Panc1 (cell line): ENCODE data around the gene HNRNPAB.

Source experiments
- POLR2AphosphoS5 ChIP-seq: IDR thresholded peaks from 2 replicates; pipeline ENCODE4 v1.6.1; 2012; ENCODE audit warnings: mild to moderate bottlenecking, low read depth, low read length, moderate library complexity
- SIN3A ChIP-seq: IDR thresholded peaks from 2 replicates; pipeline ENCODE4 v1.6.1; 2012; ENCODE audit warnings: low read depth, mild to moderate bottlenecking, low read length, moderate library complexity, borderline replicate concordance; ENCODE audit not compliant: insufficient read depth
- TF ChIP-seq, protein P1 (sequence below): fragments of 450-650 bp; IDR thresholded peaks from 2 replicates; pipeline ENCODE4 v1.5.1; 2017; ENCODE audit warnings: mild to moderate bottlenecking
- TF ChIP-seq, protein P2 (sequence below), 2 experiments: IDR thresholded peaks; 2 replicates each; pipeline ENCODE4 v1.6.1; 2011 to 2012; ENCODE audit warnings: low read depth in 2 of 2, control low read depth in 1 of 2, low read length in 1 of 2, mild to moderate bottlenecking in 1 of 2, moderate library complexity in 1 of 2; ENCODE audit not compliant: insufficient read depth in 1 of 2

DNA sequence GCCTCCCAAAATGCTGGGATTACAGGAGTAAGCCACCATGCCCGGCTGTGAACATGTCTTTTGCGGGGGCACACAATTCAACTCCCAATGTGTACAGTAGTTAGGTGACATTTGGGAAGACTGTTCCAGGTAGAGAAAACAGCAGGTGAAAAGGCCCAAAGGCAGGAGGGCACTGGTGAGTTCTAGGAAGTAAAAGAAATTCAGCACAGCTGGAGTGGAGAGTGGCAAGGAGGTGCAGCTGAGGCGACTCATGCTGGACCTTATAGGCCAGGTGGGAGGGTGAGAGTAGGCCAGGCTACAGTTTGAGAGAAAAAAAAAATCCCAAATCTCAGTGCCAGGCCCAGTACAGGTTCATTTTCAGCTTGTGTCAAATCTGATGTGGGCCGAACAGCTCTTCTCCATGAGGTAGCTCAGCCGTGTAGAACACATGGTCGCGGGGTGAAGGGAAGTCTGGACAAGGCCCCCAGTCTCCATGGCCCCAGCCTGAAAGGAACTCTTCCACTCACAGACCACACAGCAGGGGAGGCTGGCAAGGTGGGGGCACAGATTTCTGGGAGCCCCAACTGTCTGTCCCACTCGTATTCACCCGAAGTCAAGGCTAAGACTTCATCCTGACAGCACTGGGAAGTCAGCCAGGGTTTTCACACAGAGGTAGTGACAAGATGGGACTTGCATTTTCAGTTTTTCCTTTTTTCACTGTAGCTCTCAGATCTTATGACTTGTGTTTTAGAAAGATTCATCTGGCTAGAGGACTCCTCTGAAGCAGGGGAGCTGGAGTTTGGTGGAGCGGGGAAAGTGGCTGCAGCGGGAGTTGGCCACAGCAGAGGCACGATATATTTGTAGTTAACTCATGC lies 4.5 kb upstream of the HNRNPAB start:
- TF ChIP-seq, protein P1, sequence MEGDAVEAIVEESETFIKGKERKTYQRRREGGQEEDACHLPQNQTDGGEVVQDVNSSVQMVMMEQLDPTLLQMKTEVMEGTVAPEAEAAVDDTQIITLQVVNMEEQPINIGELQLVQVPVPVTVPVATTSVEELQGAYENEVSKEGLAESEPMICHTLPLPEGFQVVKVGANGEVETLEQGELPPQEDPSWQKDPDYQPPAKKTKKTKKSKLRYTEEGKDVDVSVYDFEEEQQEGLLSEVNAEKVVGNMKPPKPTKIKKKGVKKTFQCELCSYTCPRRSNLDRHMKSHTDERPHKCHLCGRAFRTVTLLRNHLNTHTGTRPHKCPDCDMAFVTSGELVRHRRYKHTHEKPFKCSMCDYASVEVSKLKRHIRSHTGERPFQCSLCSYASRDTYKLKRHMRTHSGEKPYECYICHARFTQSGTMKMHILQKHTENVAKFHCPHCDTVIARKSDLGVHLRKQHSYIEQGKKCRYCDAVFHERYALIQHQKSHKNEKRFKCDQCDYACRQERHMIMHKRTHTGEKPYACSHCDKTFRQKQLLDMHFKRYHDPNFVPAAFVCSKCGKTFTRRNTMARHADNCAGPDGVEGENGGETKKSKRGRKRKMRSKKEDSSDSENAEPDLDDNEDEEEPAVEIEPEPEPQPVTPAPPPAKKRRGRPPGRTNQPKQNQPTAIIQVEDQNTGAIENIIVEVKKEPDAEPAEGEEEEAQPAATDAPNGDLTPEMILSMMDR, result no peak
- TF ChIP-seq SIN3A (no peak), POLR2AphosphoS5 (no peak)
- TF ChIP-seq, protein P2, sequence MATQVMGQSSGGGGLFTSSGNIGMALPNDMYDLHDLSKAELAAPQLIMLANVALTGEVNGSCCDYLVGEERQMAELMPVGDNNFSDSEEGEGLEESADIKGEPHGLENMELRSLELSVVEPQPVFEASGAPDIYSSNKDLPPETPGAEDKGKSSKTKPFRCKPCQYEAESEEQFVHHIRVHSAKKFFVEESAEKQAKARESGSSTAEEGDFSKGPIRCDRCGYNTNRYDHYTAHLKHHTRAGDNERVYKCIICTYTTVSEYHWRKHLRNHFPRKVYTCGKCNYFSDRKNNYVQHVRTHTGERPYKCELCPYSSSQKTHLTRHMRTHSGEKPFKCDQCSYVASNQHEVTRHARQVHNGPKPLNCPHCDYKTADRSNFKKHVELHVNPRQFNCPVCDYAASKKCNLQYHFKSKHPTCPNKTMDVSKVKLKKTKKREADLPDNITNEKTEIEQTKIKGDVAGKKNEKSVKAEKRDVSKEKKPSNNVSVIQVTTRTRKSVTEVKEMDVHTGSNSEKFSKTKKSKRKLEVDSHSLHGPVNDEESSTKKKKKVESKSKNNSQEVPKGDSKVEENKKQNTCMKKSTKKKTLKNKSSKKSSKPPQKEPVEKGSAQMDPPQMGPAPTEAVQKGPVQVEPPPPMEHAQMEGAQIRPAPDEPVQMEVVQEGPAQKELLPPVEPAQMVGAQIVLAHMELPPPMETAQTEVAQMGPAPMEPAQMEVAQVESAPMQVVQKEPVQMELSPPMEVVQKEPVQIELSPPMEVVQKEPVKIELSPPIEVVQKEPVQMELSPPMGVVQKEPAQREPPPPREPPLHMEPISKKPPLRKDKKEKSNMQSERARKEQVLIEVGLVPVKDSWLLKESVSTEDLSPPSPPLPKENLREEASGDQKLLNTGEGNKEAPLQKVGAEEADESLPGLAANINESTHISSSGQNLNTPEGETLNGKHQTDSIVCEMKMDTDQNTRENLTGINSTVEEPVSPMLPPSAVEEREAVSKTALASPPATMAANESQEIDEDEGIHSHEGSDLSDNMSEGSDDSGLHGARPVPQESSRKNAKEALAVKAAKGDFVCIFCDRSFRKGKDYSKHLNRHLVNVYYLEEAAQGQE (IDR thresholded peaks at IDR 0.05; ENCODE audit: insufficient read depth in 1 of 2, low read depth in 2 of 2, low read length in 1 of 2), result no peak
